ENCODE data around the gene TMEM254.
"Not testable (repeated sequence)": the region's sequence is repeated elsewhere in the genome, so short reads cannot be mapped to it uniquely, and the experiment has no call there.

- not testable (repeated sequence) for TF ChIP-seq CTCF, POLR2A (IDR thresholded peaks at IDR 0.05)
Observed at GRCh38 chr10:80029205-80029604, 49.3 kb upstream of the TMEM254 start.
